Frontal cortex (tissue), 4 donors: ENCODE data around the gene TSPAN6. TPM values are rescaled to one million over a fixed set of nuclear protein-coding genes. Genes with fewer than 3 reads are reported as not detected.

Source experiments
- DNase-seq, 2 donors: peaks; one replicate each; pipeline ENCODE4 v3.0.0; 2012; ENCODE audit warnings: low spot score in 2 of 2
- FAIRE-seq: peaks from 2 replicates; lab custom pipeline; 2012; peaks lifted over from hg19 to GRCh38; lab: Jason Lieb, UNC
- total RNA-seq: library from RNA; depleted of rRNA; stranded (reverse); fragments of >200 nt; gene quantifications from one replicate; pipeline ENCODE4 v1.2.3, GENCODE V29; 2014
- donor health status: control.
- donor health status: control.
- donor health status: control.

TSPAN6 gene
- 33.0 TPM for total RNA-seq

GRCh38 chrX:100636321-100636991 lies at the start of gene TSPAN6:
Gene TSPAN6, minus strand, starts transcription at chrX:100636806. Its CDS starts 112 bp downstream, at chrX:100636694.
- no peak for FAIRE-seq
- peak; percentile 50 to 56 for DNase-seq

GRCh38 chrX:100685997-100686305 lies 49.3 kb upstream of the TSPAN6 start:
- FAIRE-seq (no peak), DNase-seq (no peak)

- FAIRE-seq (peak; percentile 3), DNase-seq (peak; percentile 6 to 47)
Observed at GRCh38 chrX:100685284-100685996, 48.8 kb upstream of the TSPAN6 start.

- FAIRE-seq, result no peak
- no peak for DNase-seq
Observed at GRCh38 chrX:100682939-100683338, 46.3 kb upstream of the TSPAN6 start.

- FAIRE-seq, result no peak
- DNase-seq, result no peak
Observed at GRCh38 chrX:100681599-100681998, 45.0 kb upstream of the TSPAN6 start.

- FAIRE-seq, result no peak
- no peak for DNase-seq
Observed at GRCh38 chrX:100680756-100681155, 44.1 kb upstream of the TSPAN6 start.

- DNase-seq, result no peak
- no peak for FAIRE-seq
Observed at GRCh38 chrX:100677611-100678181, 41.1 kb upstream of the TSPAN6 start.

GRCh38 chrX:100674705-100675104 lies 38.1 kb upstream of the TSPAN6 start:
- DNase-seq (no peak), FAIRE-seq (no peak)

- FAIRE-seq, result no peak
- DNase-seq, result no peak
Observed at GRCh38 chrX:100673397-100673953, 36.9 kb upstream of the TSPAN6 start.

GRCh38 chrX:100672966-100673365 lies 36.4 kb upstream of the TSPAN6 start:
- FAIRE-seq (no peak), DNase-seq (no peak)

- no peak for DNase-seq
- FAIRE-seq, result no peak
Observed at GRCh38 chrX:100663642-100664041, 27.0 kb upstream of the TSPAN6 start.

- FAIRE-seq (no peak), DNase-seq (no peak)
Observed at GRCh38 chrX:100662796-100663195, 26.2 kb upstream of the TSPAN6 start.

GRCh38 chrX:100662170-100662569 lies 25.6 kb upstream of the TSPAN6 start:
- FAIRE-seq (no peak), DNase-seq (no peak)

- no peak for DNase-seq
- no peak for FAIRE-seq
Observed at GRCh38 chrX:100659431-100660137, 23.0 kb upstream of the TSPAN6 start.

GRCh38 chrX:100658941-100659381 lies 22.4 kb upstream of the TSPAN6 start:
- no peak for FAIRE-seq

GRCh38 chrX:100654261-100654660 lies 17.7 kb upstream of the TSPAN6 start:
- FAIRE-seq, result no peak
- no peak for DNase-seq

More at GRCh38 chrX:100658941-100659381, 22.4 kb upstream of the TSPAN6 start:
- no peak for DNase-seq

GRCh38 chrX:100652266-100652665 lies 15.7 kb upstream of the TSPAN6 start:
- FAIRE-seq (no peak), DNase-seq (no peak)

GRCh38 chrX:100650841-100651240 lies 14.2 kb upstream of the TSPAN6 start:
- no peak for FAIRE-seq
- DNase-seq, result no peak

GRCh38 chrX:100649550-100650356 lies 13.1 kb upstream of the TSPAN6 start:
- FAIRE-seq (no peak), DNase-seq (no peak)
